Gastrocnemius medialis (tissue), 4 donors: ENCODE results near the gene CPSF3.

Source experiments
- CTCF ChIP-seq, 5 experiments: fragments of 450-650 bp in 3 of 5; fragments of 200-600 bp in 2 of 5; sonication (generic) in 2 of 5; IDR thresholded peaks in 4 of 5; conservative IDR thresholded peaks in 1 of 5; 1 replicate in 4 of 5; 2 replicates in 1 of 5; pipeline ENCODE4 v1.5.1; 2016 to 2019; ENCODE audit warnings: antibody characterized with exemption in 5 of 5, mild to moderate bottlenecking in 3 of 5, moderate library complexity in 3 of 5
- POLR2A ChIP-seq, 2 donors: fragments of 450-650 bp; IDR thresholded peaks; one replicate each; pipeline ENCODE4 v1.6.1; 2017; ENCODE audit warnings: antibody characterized with exemption in 2 of 2, mild to moderate bottlenecking in 2 of 2, moderate library complexity in 2 of 2

GRCh38 chr2:9416267-9416961 is 7.0 kb upstream of the CPSF3 start:
- TF ChIP-seq POLR2A (IDR thresholded peaks at IDR 0.05) (no peak), CTCF (IDR thresholded peaks at IDR 0.05 in 4 of 5, conservative IDR thresholded peaks at IDR 0.05 in 1 of 5) (no peak)
